Measurements from ENCODE around the gene FRMD4A. TPM values are rescaled to one million over a fixed set of nuclear protein-coding genes. Genes with fewer than 3 reads are reported as not detected.

FRMD4A gene
- polyA plus RNA-seq, 1 donor (not counting 4 experiments of a cell fraction or from before 2014, with no cell fraction given) = 12.9 TPM

DNA sequence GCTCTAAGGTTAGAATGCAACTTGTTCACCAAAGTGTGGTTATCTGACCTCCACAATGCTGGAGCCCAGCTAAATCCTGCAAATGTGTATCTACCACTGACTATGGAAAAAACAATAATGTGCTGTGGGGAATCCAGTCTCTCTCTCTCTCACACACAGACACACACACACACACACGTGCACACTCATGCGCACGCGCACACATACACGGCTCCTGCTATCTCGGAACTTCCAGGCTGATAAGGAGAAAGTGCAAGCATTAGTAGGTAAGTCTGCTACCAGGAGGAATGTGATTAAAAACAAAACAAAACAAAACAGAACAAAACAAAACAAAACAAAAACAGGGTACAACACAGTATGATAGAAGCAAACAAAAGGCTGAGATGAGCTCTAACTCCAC is 205.2 kb downstream of the FRMD4A start:
- no peak for TF ChIP-seq EZH2 (IDR thresholded peaks at IDR 0.05; ENCODE audit: low read length)
- TF ChIP-seq, protein P1, sequence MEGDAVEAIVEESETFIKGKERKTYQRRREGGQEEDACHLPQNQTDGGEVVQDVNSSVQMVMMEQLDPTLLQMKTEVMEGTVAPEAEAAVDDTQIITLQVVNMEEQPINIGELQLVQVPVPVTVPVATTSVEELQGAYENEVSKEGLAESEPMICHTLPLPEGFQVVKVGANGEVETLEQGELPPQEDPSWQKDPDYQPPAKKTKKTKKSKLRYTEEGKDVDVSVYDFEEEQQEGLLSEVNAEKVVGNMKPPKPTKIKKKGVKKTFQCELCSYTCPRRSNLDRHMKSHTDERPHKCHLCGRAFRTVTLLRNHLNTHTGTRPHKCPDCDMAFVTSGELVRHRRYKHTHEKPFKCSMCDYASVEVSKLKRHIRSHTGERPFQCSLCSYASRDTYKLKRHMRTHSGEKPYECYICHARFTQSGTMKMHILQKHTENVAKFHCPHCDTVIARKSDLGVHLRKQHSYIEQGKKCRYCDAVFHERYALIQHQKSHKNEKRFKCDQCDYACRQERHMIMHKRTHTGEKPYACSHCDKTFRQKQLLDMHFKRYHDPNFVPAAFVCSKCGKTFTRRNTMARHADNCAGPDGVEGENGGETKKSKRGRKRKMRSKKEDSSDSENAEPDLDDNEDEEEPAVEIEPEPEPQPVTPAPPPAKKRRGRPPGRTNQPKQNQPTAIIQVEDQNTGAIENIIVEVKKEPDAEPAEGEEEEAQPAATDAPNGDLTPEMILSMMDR (optimal IDR thresholded peaks at IDR 0.05 in 1 of 3, IDR thresholded peaks at IDR 0.05 in 1 of 3, conservative IDR thresholded peaks at IDR 0.05 in 1 of 3; ENCODE audit: extremely low read depth in 1 of 3, insufficient read depth in 2 of 3, low read length in 3 of 3) = no peak
- no peaks in the 10 kb centered on the region for H3K27me3 ChIP-seq (ENCODE audit: control insufficient read depth, extremely low read depth, insufficient read depth, low read length)
- H3K4me2 ChIP-seq (ENCODE audit: control insufficient read depth, extremely low read depth, insufficient read depth, low read depth, low read length) = no peak overlapping the region
- no peaks in the 10 kb centered on the region for H3K4me1 ChIP-seq (ENCODE audit: control insufficient read depth, extremely low read depth, insufficient read depth, low read length)
- H3K9me3 ChIP-seq (ENCODE audit: control insufficient read depth, low read depth, low read length) = peaks cover 5% of the 10 kb centered on the region
- DNase-seq (ENCODE audit: low read depth, low spot score) (no peak), FAIRE-seq (no peak)
- H3K9ac ChIP-seq (ENCODE audit: control insufficient read depth, extremely low read depth, insufficient read depth, low read length) = no peak overlapping the region
- no peak overlapping the region for H2AFZ ChIP-seq (ENCODE audit: control insufficient read depth, low read length)
- H3K4me3 ChIP-seq (ENCODE audit: control insufficient read depth in 2 of 3, extremely low read depth in 1 of 3, insufficient read depth in 2 of 3, low read depth in 1 of 3, low read length in 3 of 3) = no peak overlapping the region
- no peaks in the 10 kb centered on the region for H3K9me1 ChIP-seq (ENCODE audit: control insufficient read depth, extremely low read depth, insufficient read depth, low read length)
- dilution Hi-C loops (cut with MboI; ENCODE audit: extremely low pct_ligation_motif_present, low sequenced_read_pairs) = no loop called here
- no peaks in the 10 kb centered on the region for H3K36me3 ChIP-seq (ENCODE audit: control insufficient read depth in 2 of 2, extremely low read depth in 1 of 2, insufficient read depth in 2 of 2, low read length in 2 of 2)
- H3K27ac ChIP-seq (ENCODE audit: control insufficient read depth, insufficient read depth, low read length) = no peak overlapping the region
- H4K20me1 ChIP-seq (ENCODE audit: control insufficient read depth, extremely low read depth, insufficient read depth, low read length) = no peaks in the 10 kb centered on the region
- no peaks in the 10 kb centered on the region for H3K79me2 ChIP-seq (ENCODE audit: control insufficient read depth, insufficient read depth, low read length)

DNA sequence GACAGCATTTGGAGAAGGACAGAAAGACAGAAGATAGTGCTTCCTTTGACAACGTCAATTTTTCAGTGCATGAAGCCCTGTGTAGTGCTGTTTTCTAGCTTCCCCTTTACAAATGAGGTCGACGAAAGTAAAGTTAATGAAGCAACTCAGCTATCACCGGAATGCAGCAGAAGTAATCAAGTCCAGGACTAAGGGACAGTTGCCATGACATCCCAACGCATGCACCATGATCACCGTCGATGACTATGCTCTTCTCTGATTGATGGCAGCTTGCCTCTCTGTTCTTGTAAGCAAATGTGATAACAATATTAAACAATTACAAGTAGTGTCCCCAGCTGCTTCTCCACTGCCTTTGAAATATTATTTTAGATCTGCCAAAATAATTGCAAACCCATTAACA is 205.8 kb downstream of the FRMD4A start:
- dilution Hi-C loops (cut with MboI; ENCODE audit: extremely low pct_ligation_motif_present, low sequenced_read_pairs) = no loop called here
- H3K9ac ChIP-seq (ENCODE audit: control insufficient read depth, extremely low read depth, insufficient read depth, low read length) = no peak overlapping the region
- DNase-seq (ENCODE audit: low read depth, low spot score) (no peak), FAIRE-seq (no peak)
- no peaks in the 10 kb centered on the region for H3K4me1 ChIP-seq (ENCODE audit: control insufficient read depth, extremely low read depth, insufficient read depth, low read length)
- no peak overlapping the region for H2AFZ ChIP-seq (ENCODE audit: control insufficient read depth, low read length)
- peaks cover 5% of the 10 kb centered on the region for H3K9me3 ChIP-seq (ENCODE audit: control insufficient read depth, low read depth, low read length)
- no peaks in the 10 kb centered on the region for H3K27me3 ChIP-seq (ENCODE audit: control insufficient read depth, extremely low read depth, insufficient read depth, low read length)
- no peak for TF ChIP-seq EZH2 (IDR thresholded peaks at IDR 0.05; ENCODE audit: low read length)
- TF ChIP-seq, protein P1 (optimal IDR thresholded peaks at IDR 0.05 in 1 of 3, IDR thresholded peaks at IDR 0.05 in 1 of 3, conservative IDR thresholded peaks at IDR 0.05 in 1 of 3; ENCODE audit: extremely low read depth in 1 of 3, insufficient read depth in 2 of 3, low read length in 3 of 3) = no peak
- no peaks in the 10 kb centered on the region for H3K9me1 ChIP-seq (ENCODE audit: control insufficient read depth, extremely low read depth, insufficient read depth, low read length)
- no peaks in the 10 kb centered on the region for H4K20me1 ChIP-seq (ENCODE audit: control insufficient read depth, extremely low read depth, insufficient read depth, low read length)
- H3K79me2 ChIP-seq (ENCODE audit: control insufficient read depth, insufficient read depth, low read length) = no peaks in the 10 kb centered on the region
- no peak overlapping the region for H3K4me2 ChIP-seq (ENCODE audit: control insufficient read depth, extremely low read depth, insufficient read depth, low read depth, low read length)
- no peaks in the 10 kb centered on the region for H3K36me3 ChIP-seq (ENCODE audit: control insufficient read depth in 2 of 2, extremely low read depth in 1 of 2, insufficient read depth in 2 of 2, low read length in 2 of 2)
- no peak overlapping the region for H3K27ac ChIP-seq (ENCODE audit: control insufficient read depth, insufficient read depth, low read length)
- H3K4me3 ChIP-seq (ENCODE audit: control insufficient read depth in 2 of 3, extremely low read depth in 1 of 3, insufficient read depth in 2 of 3, low read depth in 1 of 3, low read length in 3 of 3) = no peak overlapping the region
